Sigmoid colon (tissue), 4 donors: Measurements from ENCODE around the gene RAP1GAP.

ENCODE experiments used
- CTCF ChIP-seq, 4 experiments: fragments of 450-650 bp in 3 of 4; fragments of 200-600 bp in 1 of 4; IDR thresholded peaks; one replicate each; pipeline ENCODE4 v1.5.1; 2016 to 2019; ENCODE audit warnings: antibody characterized with exemption in 4 of 4, mild to moderate bottlenecking in 3 of 4, moderate library complexity in 2 of 4
- POLR2AphosphoS5 ChIP-seq, 4 donors: sonication (generic); formaldehyde crosslinking; IDR thresholded peaks; one replicate each; pipeline ENCODE4 v1.6.1; 2017; ENCODE audit warnings: antibody characterized with exemption in 4 of 4

GRCh38 chr1:21618059-21618458, 51.1 kb downstream of the RAP1GAP start:
- TF ChIP-seq CTCF (IDR thresholded peaks at IDR 0.05) (no peak), POLR2AphosphoS5 (IDR thresholded peaks at IDR 0.05) (no peak)
